Smooth muscle cell of bladder (primary cell): Measurements from ENCODE around the gene UTP11. TPM values are rescaled to one million over a fixed set of nuclear protein-coding genes. Genes with fewer than 3 reads are reported as not detected.

Experiments
- total RNA-seq: library from RNA; depleted of rRNA; stranded (reverse); fragments of >200 nt; gene quantifications from 2 replicates; pipeline ENCODE4 v1.2.3, GENCODE V29; 2014

The UTP11 gene, protein sequence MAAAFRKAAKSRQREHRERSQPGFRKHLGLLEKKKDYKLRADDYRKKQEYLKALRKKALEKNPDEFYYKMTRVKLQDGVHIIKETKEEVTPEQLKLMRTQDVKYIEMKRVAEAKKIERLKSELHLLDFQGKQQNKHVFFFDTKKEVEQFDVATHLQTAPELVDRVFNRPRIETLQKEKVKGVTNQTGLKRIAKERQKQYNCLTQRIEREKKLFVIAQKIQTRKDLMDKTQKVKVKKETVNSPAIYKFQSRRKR
- 33.0 and 36.4 TPM in 2 replicates for total RNA-seq

DNA sequence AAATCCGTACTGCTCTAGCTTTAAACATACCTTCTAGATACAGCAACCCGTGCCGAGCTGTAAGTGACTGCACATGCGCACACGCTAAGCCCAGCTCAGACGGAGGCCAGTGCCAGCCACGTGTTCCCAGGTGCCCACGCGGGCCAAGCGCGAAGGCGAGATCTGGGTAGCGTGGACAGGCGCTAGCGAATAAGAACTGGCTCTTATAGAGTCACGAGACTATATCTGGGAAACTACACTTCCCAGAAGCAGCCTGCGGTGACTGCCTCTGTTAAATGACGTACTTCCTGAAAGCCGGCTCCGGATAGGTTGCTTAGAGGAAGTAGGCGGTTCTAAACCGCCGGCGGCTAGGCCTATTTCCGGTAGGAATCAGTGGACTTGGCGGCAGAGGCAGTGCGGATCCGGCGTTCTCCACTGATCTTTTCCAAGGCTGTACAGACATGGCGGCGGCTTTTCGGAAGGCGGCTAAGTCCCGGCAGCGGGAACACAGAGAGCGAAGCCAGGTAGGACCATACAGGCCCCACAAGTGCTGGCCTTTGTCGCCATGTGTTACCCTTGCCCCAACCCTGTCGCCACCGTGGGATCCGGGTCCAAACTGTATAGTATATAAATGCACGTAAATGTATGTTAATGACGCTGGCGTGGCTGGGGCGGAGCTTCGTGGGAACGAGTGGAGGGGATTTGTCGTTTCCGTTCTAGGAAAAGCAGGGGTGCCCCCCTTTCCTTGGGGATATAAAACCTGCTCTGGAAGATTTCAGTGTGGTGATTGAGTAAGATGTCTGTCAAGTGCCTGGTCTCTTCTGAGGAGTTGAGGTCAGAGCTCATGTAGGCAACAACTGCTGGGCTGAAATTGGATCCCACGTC, at the start of gene UTP11:
TSS of gene UTP11 (plus strand) at position 372 of the 864 bp plus-strand sequence. CDS start at position 441, 69 bp downstream.

DNA sequence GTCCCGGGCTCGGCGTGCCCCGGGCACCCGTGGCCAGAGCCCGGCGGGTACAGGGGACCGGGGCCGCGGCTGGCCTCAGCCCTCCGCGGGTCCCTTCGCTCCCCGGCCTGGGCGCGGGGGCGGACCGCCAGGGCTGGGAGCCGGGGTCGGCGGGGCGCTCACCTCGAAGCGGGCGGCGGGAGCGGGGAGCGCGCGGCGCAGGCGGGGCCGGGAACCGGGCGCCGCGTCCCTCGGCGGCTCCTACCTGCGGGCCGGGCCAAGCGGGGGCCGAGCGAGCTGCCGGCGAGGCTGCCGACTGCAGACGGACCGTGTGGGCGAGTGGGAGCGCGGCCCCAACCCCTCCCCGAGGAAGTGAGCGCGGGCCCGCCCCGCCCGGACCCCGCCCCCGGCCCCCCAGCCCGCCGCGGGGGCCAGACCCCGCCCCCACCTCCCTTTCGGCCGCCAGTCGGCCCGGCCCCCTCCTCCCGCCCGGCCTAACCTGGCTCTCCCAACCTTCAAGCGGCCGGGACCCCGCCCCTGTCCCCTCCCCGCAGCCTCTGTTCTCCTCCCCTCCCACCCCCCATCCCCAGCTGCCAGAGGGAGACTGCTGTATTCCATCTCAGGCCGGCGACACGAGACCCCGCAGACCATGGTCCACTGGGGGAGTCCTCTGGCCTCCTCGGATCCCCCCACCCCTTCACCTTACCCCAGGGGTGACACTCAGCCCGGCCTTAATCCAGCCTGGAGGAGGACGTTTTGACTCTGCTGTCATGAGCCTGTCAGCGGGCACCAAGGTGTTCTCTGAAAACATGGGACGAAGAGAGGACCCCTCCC, 7.1 kb upstream of the UTP11 start, which contains the start of gene FHL3:
TSS of gene FHL3 (minus strand) at position 320 of the 813 bp plus-strand sequence. CDS start 6,102 bp downstream, outside the sequence.

DNA sequence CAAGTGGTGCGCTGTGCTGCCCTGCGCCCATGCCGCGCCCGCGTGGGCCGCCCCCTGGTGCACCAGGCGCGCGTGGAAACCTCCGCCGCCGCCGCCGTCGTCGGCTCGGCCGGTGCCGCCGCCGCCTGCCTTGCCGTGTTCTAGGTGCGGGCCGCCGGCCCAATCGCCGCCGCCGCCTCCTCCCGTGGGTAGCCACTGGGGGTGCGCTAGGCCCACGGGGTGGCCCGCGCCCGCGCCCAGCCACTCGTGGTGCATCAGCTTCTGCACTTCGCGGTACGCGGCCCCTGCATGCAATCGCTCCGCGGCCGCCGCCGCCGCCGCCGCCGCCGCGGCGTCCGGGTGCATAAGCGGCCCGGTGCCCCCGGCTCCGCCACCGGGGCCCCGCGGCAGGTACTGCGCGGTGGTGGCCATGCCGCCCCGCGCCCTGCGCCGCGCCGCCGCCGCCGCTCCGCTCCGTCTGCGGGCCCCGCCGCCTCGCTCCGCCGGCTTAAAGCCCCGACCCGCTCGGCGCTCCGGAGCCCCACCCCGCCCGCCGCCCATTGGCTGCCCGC, 33.9 kb downstream of the UTP11 start, which contains the start of gene POU3F1:
TSS of gene POU3F1 (minus strand) at position 461 of the 551 bp plus-strand sequence. CDS start at position 411, 50 bp downstream.

Other genes with a start within 250 kb of the UTP11 start
- gene EPHA10, start 247.6 kb upstream of the UTP11 start, total RNA-seq, result 0.14 TPM in 1 of 2 replicates, not detected in the other
- gene MANEAL, start 218.9 kb upstream of the UTP11 start, total RNA-seq, result 0.28 and 0.46 TPM in 2 replicates
- gene C1orf122, start 204.9 kb upstream of the UTP11 start, total RNA-seq, result 18.7 and 19.8 TPM in 2 replicates
- 11.2 and 12.9 TPM in 2 replicates for gene YRDC, start 204.5 kb upstream of the UTP11 start, total RNA-seq
- 2.3 TPM in 2 replicates for gene MTF1, start 153.1 kb upstream of the UTP11 start, total RNA-seq
- gene INPP5B, start 65.7 kb upstream of the UTP11 start, total RNA-seq, result 32.1 and 33.3 TPM in 2 replicates
- 87.3 and 94.4 TPM in 2 replicates for gene SF3A3, start 22.7 kb upstream of the UTP11 start, total RNA-seq
- 13.1 and 18.1 TPM in 2 replicates for gene FHL3, start 7.2 kb upstream of the UTP11 start, total RNA-seq
- not detected in 2 replicates for gene POU3F1, start 34.1 kb downstream of the UTP11 start, total RNA-seq